Measurements from ENCODE around the gene AFF4.
"Not testable (repeated sequence)": the region's sequence is repeated elsewhere in the genome, so short reads cannot be mapped to it uniquely, and the experiment has no call there.

Gene AFF4

GRCh38 chr5:132963171-132964104 is at the start of gene AFF4:
Gene AFF4 (minus strand): TSS chr5:132963634. CDS start chr5:132937189, 26,445 bp downstream.
- no CpG with 5 or more reads among the region's 98 CpGs for WGBS (ENCODE audit: insufficient coverage, insufficient read length)
- DNase-seq (ENCODE audit: low read depth, low spot score), result peak; percentile 78
- no peak within 1 kb of the TSS for H3K27ac ChIP-seq (ENCODE audit: low read length)
- no peaks in the 10 kb centered on the region for H3K36me3 ChIP-seq (ENCODE audit: control insufficient read depth, insufficient read depth, low read length)
- no peaks in the 10 kb centered on the region for H3K27me3 ChIP-seq (ENCODE audit: control insufficient read depth, insufficient read depth, low read length)
- H3K4me3 ChIP-seq (ENCODE audit: low read length), result peak within 1 kb of the TSS; percentile 83
- no peaks in the 10 kb centered on the region for H3K4me1 ChIP-seq (ENCODE audit: control insufficient read depth, insufficient read depth, low read length)
- no peaks in the 10 kb centered on the region for H3K9me3 ChIP-seq (ENCODE audit: control insufficient read depth, insufficient read depth, low read length)

- DNase-seq (ENCODE audit: low read depth, low spot score); H3K9me3 ChIP-seq (ENCODE audit: control insufficient read depth, insufficient read depth, low read length); H3K27me3 ChIP-seq (ENCODE audit: control insufficient read depth, insufficient read depth, low read length); H3K4me1 ChIP-seq (ENCODE audit: control insufficient read depth, insufficient read depth, low read length); H3K27ac ChIP-seq (ENCODE audit: low read length); H3K36me3 ChIP-seq (ENCODE audit: control insufficient read depth, insufficient read depth, low read length); H3K4me3 ChIP-seq (ENCODE audit: low read length): not testable (repeated sequence)
- WGBS (ENCODE audit: insufficient coverage, insufficient read length), result no CpG with 5 or more reads among the region's 6 CpGs
Measured at GRCh38 chr5:133008455-133008854, 45.0 kb upstream of the AFF4 start.

GRCh38 chr5:133006653-133007052 is 43.2 kb upstream of the AFF4 start:
- no peak for DNase-seq (ENCODE audit: low read depth, low spot score)
- no peaks in the 10 kb centered on the region for H3K9me3 ChIP-seq (ENCODE audit: control insufficient read depth, insufficient read depth, low read length)
- no peak overlapping the region for H3K27ac ChIP-seq (ENCODE audit: low read length)
- H3K36me3 ChIP-seq (ENCODE audit: control insufficient read depth, insufficient read depth, low read length), result no peaks in the 10 kb centered on the region; the same call in 1 of the 2 replicates
- no peaks in the 10 kb centered on the region for H3K4me1 ChIP-seq (ENCODE audit: control insufficient read depth, insufficient read depth, low read length)
- WGBS (ENCODE audit: insufficient coverage, insufficient read length), result no CpG with 5 or more reads among the region's 1 CpG
- no peaks in the 10 kb centered on the region for H3K27me3 ChIP-seq (ENCODE audit: control insufficient read depth, insufficient read depth, low read length)
- no peak overlapping the region for H3K4me3 ChIP-seq (ENCODE audit: low read length)

GRCh38 chr5:132999246-132999645 is 35.8 kb upstream of the AFF4 start:
- H3K9me3 ChIP-seq (ENCODE audit: control insufficient read depth, insufficient read depth, low read length), result no peaks in the 10 kb centered on the region
- H3K4me1 ChIP-seq (ENCODE audit: control insufficient read depth, insufficient read depth, low read length), result no peaks in the 10 kb centered on the region
- no peaks in the 10 kb centered on the region for H3K27me3 ChIP-seq (ENCODE audit: control insufficient read depth, insufficient read depth, low read length)
- H3K36me3 ChIP-seq (ENCODE audit: control insufficient read depth, insufficient read depth, low read length), result no peaks in the 10 kb centered on the region
- no peak for DNase-seq (ENCODE audit: low read depth, low spot score)
- H3K27ac ChIP-seq (ENCODE audit: low read length), result no peak overlapping the region
- no peak overlapping the region for H3K4me3 ChIP-seq (ENCODE audit: low read length)
- no CpG with 5 or more reads among the region's 2 CpGs for WGBS (ENCODE audit: insufficient coverage, insufficient read length)

GRCh38 chr5:132998556-132998955 is 35.1 kb upstream of the AFF4 start:
- no peaks in the 10 kb centered on the region for H3K36me3 ChIP-seq (ENCODE audit: control insufficient read depth, insufficient read depth, low read length)
- H3K9me3 ChIP-seq (ENCODE audit: control insufficient read depth, insufficient read depth, low read length), result no peaks in the 10 kb centered on the region
- H3K27me3 ChIP-seq (ENCODE audit: control insufficient read depth, insufficient read depth, low read length), result no peaks in the 10 kb centered on the region
- no peaks in the 10 kb centered on the region for H3K4me1 ChIP-seq (ENCODE audit: control insufficient read depth, insufficient read depth, low read length)
- H3K27ac ChIP-seq (ENCODE audit: low read length), result no peak overlapping the region
- WGBS (ENCODE audit: insufficient coverage, insufficient read length), result no CpG with 5 or more reads among the region's 2 CpGs
- H3K4me3 ChIP-seq (ENCODE audit: low read length), result no peak overlapping the region
- DNase-seq (ENCODE audit: low read depth, low spot score), result no peak

- no peak for DNase-seq (ENCODE audit: low read depth, low spot score)
- H3K27me3 ChIP-seq (ENCODE audit: control insufficient read depth, insufficient read depth, low read length), result no peaks in the 10 kb centered on the region
- no peak overlapping the region for H3K27ac ChIP-seq (ENCODE audit: low read length)
- H3K36me3 ChIP-seq (ENCODE audit: control insufficient read depth, insufficient read depth, low read length), result no peaks in the 10 kb centered on the region
- WGBS (ENCODE audit: insufficient coverage, insufficient read length), result no CpG with 5 or more reads among the region's 1 CpG
- H3K9me3 ChIP-seq (ENCODE audit: control insufficient read depth, insufficient read depth, low read length), result no peaks in the 10 kb centered on the region
- H3K4me1 ChIP-seq (ENCODE audit: control insufficient read depth, insufficient read depth, low read length), result no peaks in the 10 kb centered on the region
- H3K4me3 ChIP-seq (ENCODE audit: low read length), result no peak overlapping the region
Measured at GRCh38 chr5:132996307-132996706, 32.9 kb upstream of the AFF4 start.

GRCh38 chr5:132987531-132988408 is 24.3 kb upstream of the AFF4 start:
- no peak overlapping the region for H3K4me3 ChIP-seq (ENCODE audit: low read length)
- no CpG with 5 or more reads among the region's 28 CpGs for WGBS (ENCODE audit: insufficient coverage, insufficient read length)
- no peak overlapping the region for H3K27ac ChIP-seq (ENCODE audit: low read length)
- H3K27me3 ChIP-seq (ENCODE audit: control insufficient read depth, insufficient read depth, low read length), result no peaks in the 10 kb centered on the region
- H3K9me3 ChIP-seq (ENCODE audit: control insufficient read depth, insufficient read depth, low read length), result no peaks in the 10 kb centered on the region
- DNase-seq (ENCODE audit: low read depth, low spot score), result no peak
- H3K4me1 ChIP-seq (ENCODE audit: control insufficient read depth, insufficient read depth, low read length), result no peaks in the 10 kb centered on the region
- H3K36me3 ChIP-seq (ENCODE audit: control insufficient read depth, insufficient read depth, low read length), result no peaks in the 10 kb centered on the region

- not testable (repeated sequence) for H3K27me3 ChIP-seq (ENCODE audit: control insufficient read depth, insufficient read depth, low read length); H3K4me1 ChIP-seq (ENCODE audit: control insufficient read depth, insufficient read depth, low read length); H3K4me3 ChIP-seq (ENCODE audit: low read length); DNase-seq (ENCODE audit: low read depth, low spot score); H3K9me3 ChIP-seq (ENCODE audit: control insufficient read depth, insufficient read depth, low read length); H3K27ac ChIP-seq (ENCODE audit: low read length); H3K36me3 ChIP-seq (ENCODE audit: control insufficient read depth, insufficient read depth, low read length)
- WGBS (ENCODE audit: insufficient coverage, insufficient read length), result no CpG with 5 or more reads among the region's 30 CpGs
Measured at GRCh38 chr5:132982971-132983370, 19.5 kb upstream of the AFF4 start.

- H3K27me3 ChIP-seq (ENCODE audit: control insufficient read depth, insufficient read depth, low read length), result no peaks in the 10 kb centered on the region
- no peaks in the 10 kb centered on the region for H3K36me3 ChIP-seq (ENCODE audit: control insufficient read depth, insufficient read depth, low read length)
- H3K9me3 ChIP-seq (ENCODE audit: control insufficient read depth, insufficient read depth, low read length), result no peaks in the 10 kb centered on the region
- H3K4me1 ChIP-seq (ENCODE audit: control insufficient read depth, insufficient read depth, low read length), result no peaks in the 10 kb centered on the region
- DNase-seq (ENCODE audit: low read depth, low spot score), result no peak
- H3K4me3 ChIP-seq (ENCODE audit: low read length), result no peak overlapping the region
- no peak overlapping the region for H3K27ac ChIP-seq (ENCODE audit: low read length)
- no CpG with 5 or more reads among the region's 3 CpGs for WGBS (ENCODE audit: insufficient coverage, insufficient read length)
Measured at GRCh38 chr5:132981288-132981687, 17.9 kb upstream of the AFF4 start.

- Histone ChIP-seq H3K4me1 (ENCODE audit: control insufficient read depth, insufficient read depth, low read length) (no peaks in the 10 kb centered on the region), H3K4me3 (ENCODE audit: low read length) (no peak overlapping the region), H3K9me3 (ENCODE audit: control insufficient read depth, insufficient read depth, low read length) (no peaks in the 10 kb centered on the region), H3K36me3 (ENCODE audit: control insufficient read depth, insufficient read depth, low read length) (no peaks in the 10 kb centered on the region), H3K27me3 (ENCODE audit: control insufficient read depth, insufficient read depth, low read length) (no peaks in the 10 kb centered on the region), H3K27ac (ENCODE audit: low read length) (no peak overlapping the region)
- DNase-seq (ENCODE audit: low read depth, low spot score), result no peak
- no CpG with 5 or more reads among the region's 2 CpGs for WGBS (ENCODE audit: insufficient coverage, insufficient read length)
Measured at GRCh38 chr5:132979976-132980375, 16.5 kb upstream of the AFF4 start.
